Adrenal gland (tissue), 12 donors: ENCODE results near the gene ALG1. TPM values are rescaled to one million over a fixed set of nuclear protein-coding genes. Genes with fewer than 3 reads are reported as not detected.
"Not testable (repeated sequence)": the region's sequence is repeated elsewhere in the genome, so short reads cannot be mapped to it uniquely, and the experiment has no call there.

Source experiments
- DNase-seq, 7 donors: peaks; one replicate each; pipeline ENCODE4 v3.0.0-alpha.2; 2019 to 2020
- H3K27ac ChIP-seq, 5 donors: fragments of 200-600 bp; sonication (generic) in 4 of 5; 1 replicate in 3 of 5; 2 replicates in 2 of 5; pipeline versions ENCODE4 v1.5.1 to v1.8.0; 2016 to 2020; ENCODE audit warnings: mild to moderate bottlenecking in 1 of 5
- H3K27me3 ChIP-seq: fragments of 200-600 bp; 2 replicates; pipeline ENCODE4 v1.8.0; 2021
- H3K36me3 ChIP-seq, 2 donors: fragments of 200-600 bp; replicated peaks in 1 of 2; 1 replicate in 1 of 2; 2 replicates in 1 of 2; pipeline versions ENCODE4 v1.5.1 to v1.8.0; 2018 to 2022
- H3K4me1 ChIP-seq, 2 donors: fragments of 200-600 bp; replicated peaks in 1 of 2; 1 replicate in 1 of 2; 2 replicates in 1 of 2; pipeline versions ENCODE4 v1.5.1 to v1.8.0; 2018 to 2021
- H3K4me3 ChIP-seq, 4 donors: fragments of 200-600 bp; sonication (generic) in 3 of 4; one replicate each; pipeline ENCODE4 v1.5.1; 2016 to 2018
- H3K9me3 ChIP-seq, 3 donors: fragments of 200-600 bp; sonication (generic) in 1 of 3; replicated peaks in 1 of 3; 1 replicate in 2 of 3; 2 replicates in 1 of 3; pipeline versions ENCODE4 v1.5.1 to v1.8.0; 2016 to 2021
- POLR2A ChIP-seq, 2 donors: fragments of 450-650 bp; IDR thresholded peaks; one replicate each; pipeline ENCODE4 v1.6.1; 2017; ENCODE audit warnings: antibody characterized with exemption in 2 of 2, mild to moderate bottlenecking in 2 of 2, moderate library complexity in 1 of 2
- WGBS, 4 donors: extraction: QIAGEN DNeasy Blood & Tissue Kit in 2 of 4; methylation state at CpG; one replicate each; pipeline versions ENCODE4 v1.1.5 to v1.1.7; 2013 to 2017; 5-methylcytosine and 5-hydroxymethylcytosine counted together
- intact Hi-C, 2 donors: fragments of 100-400 bp; cut with DNase I; formaldehyde crosslinking; loops; one replicate each; pipeline versions ENCODE4 v1.14.1 to v1.15.0; 2022 to 2023
- polyA plus RNA-seq, 3 donors: library from polyadenylated mRNA; stranded (reverse); fragments of 200-250 nt in 2 of 3; fragments of 350-450 nt in 1 of 3; fragmentation: Illumina TruSeq in 1 of 3; extraction: RNeasy Lipid Tissue Mini Kit (QIAGEN cat#74804) in 1 of 3; gene quantifications; one replicate each; pipeline ENCODE4 v1.2.3, GENCODE V29; 2013 to 2014
- total RNA-seq, 9 donors: library from RNA; depleted of rRNA in 4 of 9; stranded (reverse); fragments of >200 nt in 4 of 9; fragments of 120-200 nt in 1 of 9; fragmentation: NEBNext Ultra II Directional in 1 of 9; extraction: Animal tissue kit (Norgen Biotek cat#: 25700) in 1 of 9; gene quantifications; one replicate each; pipeline versions ENCODE4 v1.1.0 to v1.2.4, GENCODE V29; 2013 to 2023
- TF ChIP-seq, protein P1 (sequence below), 6 experiments: fragments of 450-650 bp in 4 of 6; fragments of 200-600 bp in 2 of 6; sonication (generic) in 1 of 6; IDR thresholded peaks; 1 replicate in 5 of 6; 2 replicates in 1 of 6; pipeline versions ENCODE4 v1.5.1 to v1.8.0; 2016 to 2021; ENCODE audit warnings: antibody characterized with exemption in 6 of 6, mild to moderate bottlenecking in 2 of 6, moderate library complexity in 1 of 6
- donor health status: healthy with polysubstance abuse.
- donor health status: Bipolar disorder and iron deficiency.
- donor health status: DM: yes; HTN: yes; CAD: no.
- donor health status: DM: no; HTN: no; CAD: no.
- donor health status: DM: no; HTN: no; CAD: no.
- donor health status: DM: yes; HTN: yes; CAD: no.

The ALG1 gene
- total and polyA plus RNA-seq, 12 donors: 19.2 to 207 (median 41.3) TPM

DNA sequence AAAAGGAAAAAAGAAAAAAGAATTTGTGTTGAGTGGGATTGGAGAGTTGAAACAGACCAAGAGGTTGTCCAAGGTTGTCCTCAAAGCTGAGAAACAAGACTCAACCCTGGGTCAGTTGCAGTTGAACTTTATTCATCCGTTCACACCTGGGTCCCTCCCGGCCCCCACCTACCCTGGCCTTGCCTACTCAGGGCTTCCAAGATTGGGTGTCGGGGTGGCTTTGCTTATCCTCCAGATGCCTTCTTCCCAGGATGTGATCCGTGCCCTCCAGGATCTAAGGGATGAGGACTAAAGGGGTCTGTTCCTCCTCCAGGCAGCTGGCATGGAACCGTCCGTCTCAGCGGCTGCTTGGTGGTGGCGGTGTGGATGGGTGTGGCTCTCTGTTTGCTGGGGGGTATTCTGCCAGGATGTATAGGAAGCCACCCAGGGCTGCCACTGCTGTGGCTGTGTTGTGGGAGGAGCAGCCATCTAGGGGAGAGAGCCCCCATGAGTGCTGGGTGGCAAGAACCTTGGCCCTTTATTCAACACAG is 27.6 kb upstream of the ALG1 start:
- DNase-seq: no peak
- H3K27ac ChIP-seq: no peak overlapping the region
- no peaks in the 10 kb centered on the region for H3K36me3 ChIP-seq
- TF ChIP-seq, protein P1, sequence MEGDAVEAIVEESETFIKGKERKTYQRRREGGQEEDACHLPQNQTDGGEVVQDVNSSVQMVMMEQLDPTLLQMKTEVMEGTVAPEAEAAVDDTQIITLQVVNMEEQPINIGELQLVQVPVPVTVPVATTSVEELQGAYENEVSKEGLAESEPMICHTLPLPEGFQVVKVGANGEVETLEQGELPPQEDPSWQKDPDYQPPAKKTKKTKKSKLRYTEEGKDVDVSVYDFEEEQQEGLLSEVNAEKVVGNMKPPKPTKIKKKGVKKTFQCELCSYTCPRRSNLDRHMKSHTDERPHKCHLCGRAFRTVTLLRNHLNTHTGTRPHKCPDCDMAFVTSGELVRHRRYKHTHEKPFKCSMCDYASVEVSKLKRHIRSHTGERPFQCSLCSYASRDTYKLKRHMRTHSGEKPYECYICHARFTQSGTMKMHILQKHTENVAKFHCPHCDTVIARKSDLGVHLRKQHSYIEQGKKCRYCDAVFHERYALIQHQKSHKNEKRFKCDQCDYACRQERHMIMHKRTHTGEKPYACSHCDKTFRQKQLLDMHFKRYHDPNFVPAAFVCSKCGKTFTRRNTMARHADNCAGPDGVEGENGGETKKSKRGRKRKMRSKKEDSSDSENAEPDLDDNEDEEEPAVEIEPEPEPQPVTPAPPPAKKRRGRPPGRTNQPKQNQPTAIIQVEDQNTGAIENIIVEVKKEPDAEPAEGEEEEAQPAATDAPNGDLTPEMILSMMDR (IDR thresholded peaks at IDR 0.05): no peak
- TF ChIP-seq POLR2A (IDR thresholded peaks at IDR 0.05): no peak
- H3K4me3 ChIP-seq: no peak overlapping the region
- no peaks in the 10 kb centered on the region for H3K9me3 ChIP-seq
- no peaks in the 10 kb centered on the region for H3K4me1 ChIP-seq
- no peaks in the 10 kb centered on the region for H3K27me3 ChIP-seq
- 90 to 98% (median 93%) methylated on average over 7 to 8 of the region's 8 CpGs for WGBS, 4 donors
- intact Hi-C loops: no loop called here

DNA sequence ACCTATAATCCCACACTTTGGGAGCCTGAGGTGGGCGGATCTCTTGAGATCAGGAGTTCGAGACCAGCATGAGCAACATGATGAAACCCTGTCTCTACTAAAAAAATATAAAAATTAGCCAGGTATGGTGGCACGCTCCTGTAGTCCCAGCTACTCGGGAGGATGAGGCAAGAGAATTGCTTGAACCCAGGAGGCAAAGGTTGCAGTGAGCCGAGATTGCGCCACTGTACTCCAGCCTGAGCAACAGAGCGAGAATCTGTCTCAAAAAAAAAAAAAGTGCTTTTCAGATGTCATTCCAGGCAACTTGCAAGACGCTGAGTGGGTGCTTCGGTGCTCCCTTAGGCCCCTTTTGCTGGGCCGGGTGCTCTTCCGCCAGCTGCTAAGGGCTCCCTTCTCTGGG is 27.1 kb upstream of the ALG1 start:
- H3K4me3 ChIP-seq, H3K9me3 ChIP-seq, H3K27me3 ChIP-seq, intact Hi-C loops, H3K27ac ChIP-seq, DNase-seq, H3K4me1 ChIP-seq, H3K36me3 ChIP-seq: not testable (repeated sequence)
- WGBS, 4 donors: 92 to 98% (median 94%) methylated on average over 11 of the region's 11 CpGs

DNA sequence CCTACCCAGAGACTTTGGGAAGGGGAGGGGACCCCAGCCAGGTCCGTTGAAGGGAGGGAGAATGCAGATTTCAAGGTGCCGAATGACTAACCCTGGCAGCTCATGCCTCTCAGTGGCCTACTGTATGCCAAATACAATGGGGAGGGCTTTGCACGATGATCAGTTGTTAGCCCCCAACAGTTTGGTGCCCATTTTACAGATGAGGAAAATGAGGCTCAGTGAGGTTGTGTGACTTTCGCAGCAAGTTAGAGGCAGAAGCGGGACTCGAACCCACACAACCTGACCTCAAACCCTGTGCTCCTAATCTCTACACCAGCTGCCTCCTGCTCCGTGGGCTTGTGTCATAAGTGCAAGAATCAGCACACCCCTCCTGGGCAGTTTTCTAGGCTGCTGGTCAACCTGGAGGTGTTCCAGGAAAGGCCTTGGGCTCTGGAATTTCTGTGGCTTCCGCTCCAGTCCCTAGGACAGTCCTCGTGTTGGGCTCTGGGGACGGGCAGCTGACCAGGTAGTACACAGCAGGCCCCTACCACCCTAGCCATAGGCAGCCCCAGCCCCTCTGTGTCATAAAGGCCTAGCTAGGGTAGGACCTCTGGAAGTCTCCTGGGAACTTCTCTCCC is 26.0 kb upstream of the ALG1 start:
- WGBS, 4 donors: 79 to 92% (median 88%) methylated on average over 5 to 10 of the region's 10 CpGs
- intact Hi-C loops: no loop called here
- Histone ChIP-seq H3K36me3 (no peaks in the 10 kb centered on the region), H3K9me3 (no peaks in the 10 kb centered on the region), H3K27ac (no peak overlapping the region), H3K27me3 (no peaks in the 10 kb centered on the region), H3K4me1 (no peaks in the 10 kb centered on the region), H3K4me3 (no peak overlapping the region)
- DNase-seq: no peak
- no peak for TF ChIP-seq POLR2A (IDR thresholded peaks at IDR 0.05)
- TF ChIP-seq, protein P1 (IDR thresholded peaks at IDR 0.05): no peak

DNA sequence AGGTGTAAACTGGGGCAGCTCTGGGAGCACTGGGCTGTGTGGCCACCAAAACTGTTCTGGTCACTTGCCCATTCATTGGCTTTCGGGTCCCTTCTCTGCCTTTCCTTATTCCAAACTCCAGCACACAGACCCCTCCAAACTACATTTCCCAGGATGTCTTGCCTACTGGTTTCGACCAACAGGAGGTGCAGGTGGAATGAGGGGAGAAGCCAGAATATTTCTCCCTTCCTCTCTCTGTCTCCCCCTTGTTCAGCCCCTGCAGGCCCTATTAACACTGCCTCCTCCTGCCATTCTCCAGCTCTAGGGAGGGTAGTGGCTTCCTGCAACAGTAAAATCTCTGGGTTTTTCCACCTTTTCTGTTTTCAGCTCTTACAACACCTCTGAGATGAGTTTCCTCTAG is 24.7 kb upstream of the ALG1 start:
- H3K4me1 ChIP-seq: no peaks in the 10 kb centered on the region
- 83 to 91% (median 87%) methylated on average over 2 of the region's 2 CpGs for WGBS, 4 donors
- TF ChIP-seq POLR2A (IDR thresholded peaks at IDR 0.05): no peak
- TF ChIP-seq, protein P1 (IDR thresholded peaks at IDR 0.05): no peak
- H3K4me3 ChIP-seq: no peak overlapping the region
- H3K27me3 ChIP-seq: no peaks in the 10 kb centered on the region
- H3K9me3 ChIP-seq: no peaks in the 10 kb centered on the region
- DNase-seq: no peak
- intact Hi-C loops: no loop called here
- no peaks in the 10 kb centered on the region for H3K36me3 ChIP-seq
- no peak overlapping the region for H3K27ac ChIP-seq
